Vagina (tissue), 2 donors: ENCODE results near the gene PDE5A. TPM values are rescaled to one million over a fixed set of nuclear protein-coding genes. Genes with fewer than 3 reads are reported as not detected.

ENCODE experiments used
- DNase-seq, 2 donors: peaks; one replicate each; pipeline ENCODE4 v3.0.0-alpha.2; 2017; ENCODE audit errors: extremely low spot score in 2 of 2
- H3K27ac ChIP-seq: fragments of 200-600 bp; sonication (generic); one replicate; pipeline ENCODE4 v1.5.1; 2019
- H3K27me3 ChIP-seq: fragments of 200-600 bp; sonication (generic); one replicate; pipeline ENCODE4 v1.5.1; 2019
- H3K36me3 ChIP-seq, 2 donors: fragments of 200-600 bp; sonication (generic); one replicate each; pipeline ENCODE4 v1.5.1; 2017 to 2019
- H3K4me1 ChIP-seq: fragments of 200-600 bp; sonication (generic); one replicate; pipeline ENCODE4 v1.5.1; 2019
- H3K4me3 ChIP-seq, 2 donors: fragments of 200-600 bp; sonication (generic); 1 replicate in 1 of 2; 2 replicates in 1 of 2; pipeline ENCODE4 v1.5.1; 2016 to 2019
- H3K9me3 ChIP-seq: fragments of 200-600 bp; sonication (generic); one replicate; pipeline ENCODE4 v1.5.1; 2019
- CTCF ChIP-seq, 3 experiments: fragments of 450-650 bp in 2 of 3; fragments of 200-600 bp in 1 of 3; sonication (generic) in 1 of 3; IDR thresholded peaks; one replicate each; pipeline ENCODE4 v1.5.1; 2017 to 2019; ENCODE audit warnings: antibody characterized with exemption in 3 of 3, mild to moderate bottlenecking in 2 of 3, moderate library complexity in 2 of 3
- POLR2A ChIP-seq, 2 donors: fragments of 450-650 bp; IDR thresholded peaks; one replicate each; pipeline ENCODE4 v1.6.1; 2017; ENCODE audit warnings: antibody characterized with exemption in 2 of 2, mild to moderate bottlenecking in 2 of 2, moderate library complexity in 2 of 2
- POLR2AphosphoS5 ChIP-seq, 2 donors: sonication (generic); formaldehyde crosslinking; IDR thresholded peaks; one replicate each; pipeline ENCODE4 v1.9.0; 2017; ENCODE audit warnings: antibody characterized with exemption in 2 of 2, mild to moderate bottlenecking in 2 of 2, low read depth in 1 of 2; ENCODE audit not compliant: insufficient read depth in 1 of 2
- intact Hi-C: fragments of 100-400 bp; cut with DNase I; formaldehyde crosslinking; loops from one replicate; pipeline ENCODE4 v1.15.1; 2023
- total RNA-seq: library from RNA; depleted of rRNA; stranded (reverse); fragments of >200 nt; gene quantifications from one replicate; pipeline ENCODE4 v1.2.3, GENCODE V29; 2016

Gene PDE5A
- total RNA-seq, 1 donor from 2014 or later: 23.1 TPM

- no peaks in the 10 kb centered on the region for H3K4me1 ChIP-seq
- intact Hi-C loops: no loop called here
- TF ChIP-seq CTCF (IDR thresholded peaks at IDR 0.05) (no peak), POLR2AphosphoS5 (IDR thresholded peaks at IDR 0.05; ENCODE audit: insufficient read depth in 1 of 2, low read depth in 1 of 2) (no peak), POLR2A (IDR thresholded peaks at IDR 0.05) (no peak)
- H3K27me3 ChIP-seq: no peaks in the 10 kb centered on the region
- no peak for DNase-seq
- H3K36me3 ChIP-seq: peaks cover 0 to under 1% of the 10 kb centered on the region in 2 donors
- no peaks in the 10 kb centered on the region for H3K9me3 ChIP-seq
- H3K4me3 ChIP-seq: no peak overlapping the region
- H3K27ac ChIP-seq: no peak overlapping the region
Observed at GRCh38 chr4:119489305-119489704, 139.3 kb downstream of the PDE5A start.

- TF ChIP-seq POLR2A (IDR thresholded peaks at IDR 0.05): no peak
- intact Hi-C loops: no loop called here
- H3K9me3 ChIP-seq: no peaks in the 10 kb centered on the region
- H3K4me3 ChIP-seq: no peak overlapping the region
- no peak for DNase-seq
- peaks cover 0 to 5% of the 10 kb centered on the region in 2 donors for H3K36me3 ChIP-seq
- H3K4me1 ChIP-seq: no peaks in the 10 kb centered on the region
- no peak overlapping the region for H3K27ac ChIP-seq
- H3K27me3 ChIP-seq: no peaks in the 10 kb centered on the region
Observed at GRCh38 chr4:119480331-119480730, 148.3 kb downstream of the PDE5A start.

- no peaks in the 10 kb centered on the region for H3K4me1 ChIP-seq
- no peak overlapping the region for H3K4me3 ChIP-seq
- no peaks in the 10 kb centered on the region for H3K27me3 ChIP-seq
- TF ChIP-seq POLR2AphosphoS5 (IDR thresholded peaks at IDR 0.05; ENCODE audit: insufficient read depth in 1 of 2, low read depth in 1 of 2) (no peak), CTCF (IDR thresholded peaks at IDR 0.05) (no peak), POLR2A (IDR thresholded peaks at IDR 0.05) (no peak)
- no peak overlapping the region for H3K27ac ChIP-seq
- DNase-seq: no peak
- no peaks in the 10 kb centered on the region for H3K9me3 ChIP-seq
- H3K36me3 ChIP-seq: peaks cover 0 to 5% of the 10 kb centered on the region in 2 donors
- intact Hi-C loops: no loop called here
Observed at GRCh38 chr4:119479835-119480234, 148.8 kb downstream of the PDE5A start.

- DNase-seq: no peak
- intact Hi-C loops: no loop called here
- H3K9me3 ChIP-seq: no peaks in the 10 kb centered on the region
- no peak overlapping the region for H3K27ac ChIP-seq
- H3K4me3 ChIP-seq: no peak overlapping the region
- H3K4me1 ChIP-seq: no peaks in the 10 kb centered on the region
- H3K36me3 ChIP-seq: peaks cover 0 to 5% of the 10 kb centered on the region in 2 donors
- H3K27me3 ChIP-seq: no peaks in the 10 kb centered on the region
- TF ChIP-seq POLR2A (IDR thresholded peaks at IDR 0.05) (no peak), CTCF (IDR thresholded peaks at IDR 0.05) (no peak), POLR2AphosphoS5 (IDR thresholded peaks at IDR 0.05; ENCODE audit: insufficient read depth in 1 of 2, low read depth in 1 of 2) (no peak)
Observed at GRCh38 chr4:119479180-119479808, 149.3 kb downstream of the PDE5A start.

- H3K36me3 ChIP-seq: peaks cover 0 to 5% of the 10 kb centered on the region in 2 donors
- H3K27me3 ChIP-seq: no peaks in the 10 kb centered on the region
- H3K27ac ChIP-seq: no peak overlapping the region
- H3K4me1 ChIP-seq: no peaks in the 10 kb centered on the region
- H3K4me3 ChIP-seq: no peak overlapping the region
- DNase-seq: no peak
- H3K9me3 ChIP-seq: no peaks in the 10 kb centered on the region
- TF ChIP-seq POLR2AphosphoS5 (IDR thresholded peaks at IDR 0.05; ENCODE audit: insufficient read depth in 1 of 2, low read depth in 1 of 2): no peak
- TF ChIP-seq CTCF (IDR thresholded peaks at IDR 0.05): no peak
- no peak for TF ChIP-seq POLR2A (IDR thresholded peaks at IDR 0.05)
- intact Hi-C loops: no loop called here
Observed at GRCh38 chr4:119478446-119479179, 150.0 kb downstream of the PDE5A start.
